ENCODE data around the gene NTRK2. TPM values are rescaled to one million over a fixed set of nuclear protein-coding genes. Genes with fewer than 3 reads are reported as not detected.

NTRK2 gene
- total and polyA plus RNA-seq, 4 donors, result 0.26 to 1.4 (median 0.56) TPM

GRCh38 chr9:84691634-84692033 lies 22.1 kb downstream of the NTRK2 start:
- H3K9ac ChIP-seq (ENCODE audit: low read depth in 1 of 2, low read length in 2 of 2), result no peak overlapping the region
- no peak for DNase-seq (ENCODE audit: low spot score)
- H3K36me3 ChIP-seq (ENCODE audit: control insufficient read depth in 4 of 4, insufficient read depth in 3 of 4, low read depth in 1 of 4, low read length in 3 of 4), result no peaks in the 10 kb centered on the region
- WGBS, result 75% methylated on average over 5 of the region's 5 CpGs
- H3K9me3 ChIP-seq (ENCODE audit: control insufficient read depth in 4 of 4, low read length in 3 of 4), result no peaks in the 10 kb centered on the region
- no peak overlapping the region for H3K27ac ChIP-seq (ENCODE audit: low read depth in 1 of 2, low read length in 2 of 2)
- peaks cover 0 to 5% (median 0%) of the 10 kb centered on the region in 4 donors for H3K27me3 ChIP-seq (ENCODE audit: control insufficient read depth in 4 of 4, insufficient read depth in 4 of 4, low read length in 3 of 4)
- TF ChIP-seq EGR1 (IDR thresholded peaks at IDR 0.05; ENCODE audit: low read depth in 2 of 2), result no peak
- no peak for TF ChIP-seq MAX (IDR thresholded peaks at IDR 0.05)
- no peak for TF ChIP-seq SP1 (IDR thresholded peaks at IDR 0.05)
- TF ChIP-seq HNF4G (IDR thresholded peaks at IDR 0.05), result no peak
- no peak for TF ChIP-seq GABPA (IDR thresholded peaks at IDR 0.05 in 1 of 2, conservative IDR thresholded peaks at IDR 0.05 in 1 of 2)
- TF ChIP-seq FOXA2 (IDR thresholded peaks at IDR 0.05), result no peak
- TF ChIP-seq ZBTB33 (IDR thresholded peaks at IDR 0.05), result no peak
- TF ChIP-seq REST (IDR thresholded peaks at IDR 0.05), result no peak
- no peak for TF ChIP-seq TAF1 (conservative IDR thresholded peaks at IDR 0.05)
- no peak for TF ChIP-seq YY1 (IDR thresholded peaks at IDR 0.05)
- no peak for TF ChIP-seq FOXA1 (IDR thresholded peaks at IDR 0.05)
- no peak for TF ChIP-seq ATF3 (IDR thresholded peaks at IDR 0.05)
- H3K4me3 ChIP-seq (ENCODE audit: low read depth in 1 of 3, low read length in 3 of 3), result no peak overlapping the region
- no peaks in the 10 kb centered on the region for H3K4me1 ChIP-seq (ENCODE audit: control insufficient read depth in 4 of 4, insufficient read depth in 4 of 4, low read length in 3 of 4)

GRCh38 chr9:84694248-84694647 lies 24.7 kb downstream of the NTRK2 start:
- TF ChIP-seq RXRA (IDR thresholded peaks at IDR 0.05) (no peak), ATF3 (IDR thresholded peaks at IDR 0.05) (no peak), EGR1 (IDR thresholded peaks at IDR 0.05; ENCODE audit: low read depth in 2 of 2) (no peak), HNF4G (IDR thresholded peaks at IDR 0.05) (no peak), CTCF (IDR thresholded peaks at IDR 0.05; ENCODE audit: low read depth, low read length, missing input control) (no peak), GABPA (IDR thresholded peaks at IDR 0.05 in 1 of 2, conservative IDR thresholded peaks at IDR 0.05 in 1 of 2) (no peak), JUND (IDR thresholded peaks at IDR 0.05) (no peak), RAD21 (IDR thresholded peaks at IDR 0.05) (no peak), FOXA2 (IDR thresholded peaks at IDR 0.05) (no peak), TAF1 (conservative IDR thresholded peaks at IDR 0.05) (no peak), HNF4A (conservative IDR thresholded peaks at IDR 0.05) (no peak), SP1 (IDR thresholded peaks at IDR 0.05) (no peak), NR2F2 (IDR thresholded peaks at IDR 0.05) (no peak), YY1 (IDR thresholded peaks at IDR 0.05) (no peak), ZBTB33 (IDR thresholded peaks at IDR 0.05) (no peak), MAX (IDR thresholded peaks at IDR 0.05) (no peak)
- 59% methylated on average over 3 of the region's 3 CpGs for whole genome bisulfite sequencing
- Histone ChIP-seq H3K27ac (ENCODE audit: low read depth in 1 of 2, low read length in 2 of 2) (no peak overlapping the region), H3K9ac (ENCODE audit: low read depth in 1 of 2, low read length in 2 of 2) (no peak overlapping the region), H3K36me3 (ENCODE audit: control insufficient read depth in 4 of 4, insufficient read depth in 3 of 4, low read depth in 1 of 4, low read length in 3 of 4) (no peaks in the 10 kb centered on the region), H3K27me3 (ENCODE audit: control insufficient read depth in 4 of 4, insufficient read depth in 4 of 4, low read length in 3 of 4) (peaks cover 0 to 4% (median 0%) of the 10 kb centered on the region in 4 donors), H3K4me3 (ENCODE audit: low read depth in 1 of 3, low read length in 3 of 3) (no peak overlapping the region), H3K4me1 (ENCODE audit: control insufficient read depth in 4 of 4, insufficient read depth in 4 of 4, low read length in 3 of 4) (no peaks in the 10 kb centered on the region), H3K9me3 (ENCODE audit: control insufficient read depth in 4 of 4, low read length in 3 of 4) (no peaks in the 10 kb centered on the region)
- DNase-seq (ENCODE audit: low spot score), result no peak
